ENCODE results near the gene PRKG1.
A peak's percentile ranks its signal among the peaks of the same experiment; 100 is the strongest.
"Not testable (repeated sequence)": the region's sequence is repeated elsewhere in the genome, so short reads cannot be mapped to it uniquely, and the experiment has no call there.

PRKG1 gene

DNA sequence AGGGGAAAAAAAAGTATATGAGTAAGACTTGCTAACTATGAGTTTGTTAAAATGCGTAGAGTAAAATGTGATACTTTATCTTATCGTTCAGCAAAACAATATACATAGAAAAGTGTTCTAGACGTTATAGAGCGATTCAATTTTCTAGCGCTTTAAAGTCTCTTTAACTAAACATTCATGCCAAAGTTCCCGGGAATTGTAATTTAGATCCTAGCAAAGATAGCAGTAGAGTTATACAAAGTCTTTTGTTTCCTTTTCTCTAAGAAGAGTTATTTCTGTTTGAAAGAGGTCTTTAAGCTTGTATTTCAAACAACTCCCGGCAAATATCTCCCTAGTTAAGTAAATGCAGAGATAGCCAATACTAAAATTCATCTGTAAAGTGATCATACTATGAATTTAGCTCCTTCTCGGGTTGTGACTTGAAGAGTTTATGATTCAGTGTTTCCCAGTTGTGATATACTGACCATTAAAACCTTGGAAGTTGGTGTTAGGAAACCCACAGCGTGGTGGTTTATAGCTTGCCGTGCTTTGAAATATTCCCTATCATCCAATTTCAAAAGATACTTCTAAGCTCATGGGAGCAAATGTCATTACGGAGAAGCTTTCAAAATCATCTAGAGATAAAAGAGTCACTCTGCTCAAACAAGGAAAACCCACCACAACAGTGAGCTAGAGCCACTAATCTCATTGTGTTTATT is 453.4 kb downstream of the PRKG1 start:
- DNase-seq: no peak

DNA sequence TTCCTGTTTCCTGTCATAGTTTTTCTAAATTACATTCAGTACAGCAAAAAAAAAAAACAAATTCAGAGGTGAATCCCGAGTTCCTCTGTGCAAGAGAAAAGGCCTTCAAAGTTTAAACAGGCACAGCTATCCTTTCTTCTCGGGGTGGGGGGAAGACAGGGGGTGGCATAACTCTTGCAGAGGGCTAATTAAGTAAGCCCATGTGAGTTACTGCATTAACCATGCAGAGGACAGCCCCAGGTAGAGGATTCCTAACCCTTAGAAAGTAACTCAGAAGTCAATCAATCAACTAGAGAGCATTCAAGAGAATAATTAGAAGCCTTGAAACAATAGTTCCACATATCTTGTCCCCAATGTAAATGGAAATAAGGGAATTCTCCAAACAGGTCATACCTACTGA is 454.2 kb downstream of the PRKG1 start:
- no peak for DNase-seq

DNA sequence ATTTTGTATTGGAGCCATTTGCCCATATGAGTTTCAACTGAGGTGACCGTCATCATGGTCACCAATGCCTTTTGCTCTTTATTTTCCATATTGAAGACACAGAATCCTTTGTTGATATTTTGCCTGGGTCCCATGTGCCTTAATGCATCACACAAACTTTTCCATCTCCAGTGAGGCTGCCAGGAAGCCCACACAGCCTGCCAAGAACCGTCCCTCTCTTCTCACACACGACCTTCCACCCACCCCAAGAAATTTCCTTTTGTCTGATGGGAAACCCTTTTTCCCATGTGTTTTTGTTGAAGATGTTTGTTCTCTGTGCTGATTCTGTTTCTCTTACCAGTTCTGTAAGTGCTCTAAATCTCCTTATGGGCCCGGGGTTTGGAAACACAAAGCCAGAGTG is 456.3 kb downstream of the PRKG1 start:
- DNase-seq: no peak

DNA sequence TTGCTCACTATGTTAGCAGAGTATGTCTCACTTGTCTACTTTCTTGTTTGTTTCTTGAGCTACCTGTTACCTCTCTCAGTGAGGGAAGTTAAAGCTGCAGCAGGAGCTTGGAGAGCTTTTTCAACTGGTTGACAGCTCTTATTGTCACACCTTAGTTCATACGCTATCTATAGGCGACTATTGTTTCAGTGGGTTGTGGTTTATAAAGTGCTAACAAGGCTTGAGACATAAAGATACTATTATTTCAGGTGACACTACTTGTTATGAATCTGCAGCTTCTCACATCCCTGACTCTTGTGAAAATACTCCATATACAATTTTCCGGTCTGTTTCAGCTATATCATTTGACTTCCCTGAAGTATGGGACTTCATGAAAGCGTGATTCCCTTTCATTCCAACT is 457.8 kb downstream of the PRKG1 start:
- DNase-seq: no peak

DNA sequence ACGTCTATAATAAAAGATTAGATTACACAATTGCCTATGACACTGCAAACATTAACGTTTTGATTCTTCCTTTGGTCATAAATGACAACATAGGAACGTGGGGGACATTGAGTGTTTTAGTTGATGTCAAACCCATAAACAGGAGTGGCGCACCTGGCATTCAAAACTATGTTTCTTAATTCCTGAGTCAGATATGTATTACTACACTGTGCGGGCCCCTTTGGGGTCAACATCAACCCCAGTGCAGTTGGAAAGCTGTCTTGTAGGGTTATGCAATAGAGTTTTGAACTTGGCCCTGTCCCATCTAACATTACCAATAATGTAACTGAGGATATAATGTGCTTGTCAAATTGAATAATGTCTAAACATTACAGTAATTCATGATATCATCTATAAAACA is 468.6 kb downstream of the PRKG1 start:
- DNase-seq: no peak

DNA sequence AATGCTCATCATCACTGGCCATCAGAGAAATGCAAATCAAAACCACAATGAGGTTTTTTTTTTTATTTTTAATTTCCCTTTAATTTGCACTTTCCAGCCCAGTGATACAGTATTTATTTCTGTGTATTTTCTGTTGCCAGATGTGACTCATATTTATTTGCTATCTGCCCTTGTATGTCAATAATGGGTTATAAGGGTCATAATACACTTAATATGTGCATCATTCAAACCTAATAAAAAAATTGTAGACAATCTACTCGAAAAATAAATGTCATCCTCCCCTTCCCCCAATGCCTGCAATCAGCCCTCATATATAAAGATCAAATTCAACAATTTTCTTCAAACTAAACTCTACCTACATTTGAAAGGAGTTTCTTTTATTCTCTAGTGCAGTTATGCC is 470.6 kb downstream of the PRKG1 start:
- DNase-seq: no peak

DNA sequence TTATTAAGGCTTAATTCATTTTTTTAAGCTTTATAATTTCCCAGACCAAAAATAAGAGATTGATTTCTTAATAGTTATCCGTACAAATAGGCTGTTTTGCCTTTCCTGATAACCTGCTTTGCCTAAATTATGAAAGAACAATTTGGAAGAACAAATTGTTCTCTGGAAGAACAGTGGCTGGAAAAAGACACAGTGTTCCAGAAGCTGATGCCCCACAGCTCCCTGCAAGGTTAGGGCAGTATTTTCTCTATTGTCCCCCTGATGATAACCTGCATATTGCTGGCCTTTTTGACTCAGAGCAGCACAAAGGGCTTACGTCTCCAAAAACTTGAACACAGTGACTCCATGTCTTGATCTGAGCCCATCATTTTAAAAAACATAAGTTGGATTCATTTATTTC is 473.7 kb downstream of the PRKG1 start:
- DNase-seq: no peak

DNA sequence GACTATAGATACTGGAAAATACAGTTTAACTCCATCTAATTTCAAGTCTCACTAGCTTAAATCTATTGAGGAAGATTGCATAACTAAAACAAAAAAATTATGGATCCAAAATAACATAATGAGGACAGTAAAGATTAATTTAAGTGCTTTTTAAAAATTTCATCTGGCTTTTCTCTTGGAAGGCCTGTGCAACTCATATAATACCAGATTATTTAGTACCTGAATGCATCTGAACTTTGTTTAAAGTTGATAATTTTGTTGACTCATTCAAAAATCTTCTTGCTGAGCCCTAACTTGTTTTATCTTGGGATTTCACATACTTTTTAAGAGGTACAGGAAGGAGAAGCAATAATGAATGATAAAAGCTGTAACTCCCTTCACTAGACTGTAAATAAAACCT is 478.6 kb downstream of the PRKG1 start:
- DNase-seq: no peak

DNA sequence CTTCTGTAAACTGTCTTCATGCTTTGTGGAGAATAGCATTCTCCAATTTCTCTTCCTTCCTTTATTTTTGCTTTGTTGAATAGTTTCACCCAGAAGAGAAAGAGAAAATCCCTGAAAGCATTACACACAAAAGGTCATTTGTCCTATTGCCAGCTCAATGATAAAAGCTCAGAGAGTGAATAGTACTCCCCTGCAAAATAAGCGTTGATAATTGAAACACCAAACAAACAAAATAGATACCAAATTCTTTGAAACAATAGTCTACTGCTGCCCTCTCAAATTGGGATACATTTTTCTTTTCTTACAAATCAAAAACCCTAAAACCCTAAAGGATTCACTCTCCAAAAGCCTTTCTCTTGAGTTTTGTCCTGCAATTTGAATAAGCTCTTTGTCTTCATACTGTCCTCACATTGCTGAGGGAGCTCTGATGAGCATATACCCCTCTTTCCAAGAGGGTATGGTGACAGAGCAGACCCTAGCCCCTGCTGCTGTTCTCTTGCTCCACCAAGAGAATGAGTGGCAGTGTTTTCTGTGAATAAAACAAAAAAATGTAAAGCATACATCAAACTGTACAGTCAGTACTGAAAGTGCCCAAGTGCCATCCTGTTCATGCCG is 490.7 kb downstream of the PRKG1 start:
- DNase-seq: no peak

DNA sequence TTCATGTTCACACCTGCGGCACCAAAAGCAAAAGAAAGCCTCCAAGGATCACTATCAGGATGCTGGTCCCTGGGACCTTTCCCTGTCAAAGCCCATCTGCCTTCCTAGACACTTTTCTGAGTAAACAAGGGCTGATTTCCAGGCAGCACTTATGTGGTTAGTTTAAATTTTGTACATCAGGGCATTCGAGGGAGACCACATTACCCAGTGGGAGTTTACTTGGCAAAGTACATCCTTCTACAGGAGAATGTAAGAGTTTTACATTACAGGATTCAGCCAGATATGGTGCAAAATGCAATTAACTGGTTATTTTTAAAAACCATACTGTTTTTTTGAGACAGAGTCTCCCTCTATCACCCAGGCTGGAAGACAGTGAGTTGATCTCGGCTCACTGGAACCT is 493.0 kb downstream of the PRKG1 start:
- peak; percentile 33 for DNase-seq

DNA sequence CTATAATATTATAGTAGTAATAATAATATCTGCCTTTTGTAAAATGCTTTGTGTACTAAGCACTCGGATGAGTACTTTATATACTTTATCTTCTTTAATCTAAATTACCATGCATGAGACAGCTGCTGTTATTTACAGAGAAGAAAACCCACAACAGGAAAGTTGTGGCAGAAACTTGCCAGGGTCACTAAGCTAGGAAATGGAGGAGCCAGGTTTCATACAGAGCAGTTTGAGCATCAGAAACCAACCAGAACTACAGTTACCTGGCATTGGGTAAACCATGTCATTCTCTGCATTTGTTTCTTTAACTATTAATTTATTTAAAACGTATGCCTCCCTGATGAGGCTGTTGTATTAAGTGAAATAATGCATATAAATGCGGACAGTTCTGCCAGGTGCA is 495.2 kb downstream of the PRKG1 start:
- DNase-seq: no peak

DNA sequence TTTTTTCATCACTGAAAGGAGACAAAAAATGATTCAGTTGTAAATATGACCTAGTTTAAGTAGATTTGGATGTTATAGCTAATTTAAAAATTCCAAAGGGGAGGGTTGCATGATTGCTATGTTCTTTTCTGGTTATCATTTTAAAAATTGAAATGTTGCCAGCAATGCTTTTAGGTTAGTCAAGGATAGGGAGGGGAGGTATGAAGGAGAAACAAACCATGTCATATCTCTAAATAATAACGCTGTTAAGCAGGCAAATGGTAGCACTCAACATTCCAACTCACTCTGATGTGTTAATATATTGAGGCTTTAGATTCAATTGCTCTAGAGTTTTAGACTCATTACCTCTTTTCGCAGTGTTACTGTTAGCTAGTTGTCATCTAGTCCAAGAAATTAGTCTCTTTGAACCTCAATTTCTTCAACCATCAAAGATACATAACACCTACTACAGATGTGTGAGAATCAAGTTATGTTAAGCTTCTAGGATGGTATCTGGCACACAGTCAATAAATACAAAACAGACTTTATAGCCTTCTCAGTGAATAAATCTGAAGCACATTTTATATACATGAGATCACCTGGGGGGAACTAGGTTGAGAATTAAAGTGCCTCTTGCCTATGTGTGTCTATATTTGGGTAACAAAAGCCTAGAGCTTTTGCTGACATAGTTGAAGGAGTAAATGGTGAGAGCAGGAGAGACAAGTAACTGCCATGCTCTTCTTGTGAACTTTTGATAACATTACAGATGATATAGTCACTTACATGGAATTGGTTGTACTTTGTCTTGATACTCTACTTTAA is 500.2 kb downstream of the PRKG1 start:
- DNase-seq: peak; percentile 51

DNA sequence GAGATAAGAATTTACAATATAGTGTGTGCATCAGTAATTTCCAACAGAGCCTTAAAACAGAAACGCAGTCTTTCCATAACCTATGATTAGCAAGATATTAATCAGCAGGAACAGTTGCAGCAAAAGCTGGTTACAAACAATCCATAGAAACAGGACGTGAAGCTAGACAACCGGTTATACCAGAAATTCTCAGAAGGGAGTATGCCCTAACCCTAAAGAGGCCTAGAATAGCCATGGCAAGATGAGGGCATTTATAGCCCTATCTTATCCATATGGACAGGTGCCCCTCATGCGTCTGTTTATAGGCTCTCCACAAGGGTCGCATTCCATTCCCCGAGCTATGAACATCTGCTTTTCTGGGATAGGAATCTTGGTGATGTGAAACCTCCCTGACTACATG is 506.9 kb downstream of the PRKG1 start:
- DNase-seq: not testable (repeated sequence)

DNA sequence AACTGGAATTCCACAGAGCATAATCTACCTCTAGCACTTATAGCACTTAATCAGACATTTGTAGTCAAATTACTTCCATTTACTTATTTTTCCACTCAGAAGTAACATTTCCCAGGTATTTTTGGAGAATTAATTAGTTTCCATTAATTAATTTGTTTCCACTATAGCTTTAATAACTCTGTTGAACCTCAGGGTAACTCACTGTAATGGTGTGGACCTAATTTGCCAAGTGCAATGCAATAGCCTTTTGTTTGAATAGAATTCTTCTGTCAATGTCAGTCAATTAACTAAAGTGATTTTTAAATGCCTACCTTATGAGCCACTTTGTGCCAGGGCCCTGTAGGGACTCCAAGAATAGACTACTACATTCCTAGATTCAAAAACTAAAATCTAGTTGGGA is 509.7 kb downstream of the PRKG1 start:
- no peak for DNase-seq

DNA sequence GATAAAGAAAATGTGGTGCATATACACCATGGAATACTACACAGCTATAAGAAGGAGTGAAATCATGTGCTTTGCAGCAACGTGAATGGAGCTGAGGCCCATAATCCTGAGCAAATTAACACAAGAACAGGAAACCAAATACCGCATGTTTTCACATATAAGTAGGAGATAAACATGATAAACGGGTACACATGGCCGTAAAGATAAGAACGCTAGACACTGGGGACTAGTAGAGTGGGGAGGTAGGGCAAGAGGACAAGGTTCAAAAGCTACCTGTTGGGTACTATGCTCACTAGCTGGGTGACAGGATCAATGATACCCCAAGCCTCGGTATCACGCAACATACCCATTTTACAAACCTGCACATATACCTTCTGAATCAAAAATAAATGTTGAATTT is 511.5 kb downstream of the PRKG1 start:
- no peak for DNase-seq

DNA sequence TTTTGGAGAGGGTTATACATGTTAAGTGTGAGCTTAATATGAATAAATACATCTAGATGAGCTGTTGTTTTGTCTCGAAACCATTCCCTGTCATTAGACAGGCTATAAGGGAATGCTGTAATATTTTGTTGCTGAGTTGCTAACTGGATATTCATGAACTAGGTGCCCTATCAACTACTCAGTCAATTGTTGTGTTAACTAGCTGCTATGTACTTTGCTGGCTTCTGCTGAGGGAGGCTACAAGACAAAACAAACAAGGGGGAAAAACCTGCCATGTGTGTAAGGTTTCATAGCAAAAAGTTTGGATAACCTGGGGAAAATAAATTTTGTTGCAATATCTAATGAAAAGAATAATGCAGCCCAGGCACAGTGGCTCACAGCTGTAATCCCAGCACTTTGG is 514.7 kb downstream of the PRKG1 start:
- no peak for DNase-seq

DNA sequence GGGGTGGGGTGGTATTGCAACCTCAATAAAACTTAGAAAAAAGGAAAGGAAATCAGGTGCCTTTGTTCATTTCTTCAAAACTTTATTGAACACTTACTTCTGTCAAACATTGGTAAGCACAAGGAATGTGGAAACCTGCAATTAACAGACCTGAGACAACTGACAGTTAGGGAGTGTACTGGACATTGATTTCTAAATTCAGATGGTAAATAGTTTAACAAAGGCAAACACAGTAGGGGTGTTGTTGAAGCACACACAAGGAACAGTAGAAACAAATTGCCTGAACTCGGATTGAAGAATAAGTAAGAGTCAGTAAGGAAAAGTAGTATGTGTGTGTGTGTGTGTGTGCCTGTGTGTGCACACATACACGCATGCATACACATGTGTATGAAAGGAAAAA is 516.5 kb downstream of the PRKG1 start:
- no peak for DNase-seq

DNA sequence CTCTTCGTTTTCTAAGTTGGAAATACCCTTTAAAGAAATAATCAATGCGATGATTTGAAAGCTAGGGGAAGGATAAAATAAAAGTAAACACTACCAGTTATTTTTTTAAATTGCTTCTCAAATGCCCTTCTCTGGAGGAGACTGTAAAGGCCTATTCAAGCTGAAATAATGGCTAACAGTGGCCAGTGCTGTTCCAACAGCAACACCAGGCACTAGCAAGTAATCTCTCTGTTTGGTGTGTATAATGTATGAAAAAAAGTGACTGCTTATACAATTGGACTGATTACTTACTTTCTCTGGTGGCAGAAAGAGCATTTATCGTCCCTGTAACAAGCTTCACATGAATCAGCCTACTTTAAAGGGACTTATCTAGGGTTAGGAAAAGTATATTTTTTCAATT is 522.4 kb downstream of the PRKG1 start:
- DNase-seq: no peak

DNA sequence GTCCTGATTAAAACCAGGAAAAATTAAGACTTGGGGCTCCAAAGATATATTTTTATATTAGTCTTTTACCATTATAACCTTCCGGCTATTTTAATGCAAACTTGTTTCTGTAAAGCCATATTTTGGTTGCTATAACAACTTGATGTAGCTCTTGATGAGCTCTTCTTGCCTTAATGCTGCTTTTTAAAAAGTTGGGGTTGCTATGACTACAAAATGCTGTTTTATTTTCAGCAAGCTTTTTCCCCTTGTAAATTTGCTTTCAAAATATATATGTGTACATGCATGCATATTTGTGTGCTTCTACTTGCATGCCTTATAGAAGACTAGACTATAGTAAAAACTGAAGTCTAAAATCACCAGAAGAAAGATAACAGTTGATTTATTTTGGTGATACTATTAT is 525.4 kb downstream of the PRKG1 start:
- DNase-seq: no peak

DNA sequence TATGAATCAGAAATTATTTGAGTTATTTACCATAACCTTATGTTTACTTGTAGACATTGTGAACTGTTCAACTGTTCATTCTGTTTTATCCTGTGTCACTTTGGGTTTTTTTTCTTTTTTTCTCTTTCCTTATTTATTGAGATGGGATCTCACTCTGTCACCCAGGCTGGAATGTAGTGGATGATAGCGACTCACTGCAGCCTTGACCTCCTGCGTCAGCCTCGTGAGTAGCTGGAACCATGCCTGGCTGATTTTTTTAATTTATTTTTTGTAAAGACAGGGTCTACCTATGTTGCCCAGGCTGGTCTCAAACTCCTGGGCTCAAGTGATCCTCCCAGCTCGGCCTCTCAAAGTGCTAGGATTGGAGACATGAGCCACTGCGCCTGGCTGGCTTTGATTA is 528.0 kb downstream of the PRKG1 start:
- peak; percentile 39 for DNase-seq

DNA sequence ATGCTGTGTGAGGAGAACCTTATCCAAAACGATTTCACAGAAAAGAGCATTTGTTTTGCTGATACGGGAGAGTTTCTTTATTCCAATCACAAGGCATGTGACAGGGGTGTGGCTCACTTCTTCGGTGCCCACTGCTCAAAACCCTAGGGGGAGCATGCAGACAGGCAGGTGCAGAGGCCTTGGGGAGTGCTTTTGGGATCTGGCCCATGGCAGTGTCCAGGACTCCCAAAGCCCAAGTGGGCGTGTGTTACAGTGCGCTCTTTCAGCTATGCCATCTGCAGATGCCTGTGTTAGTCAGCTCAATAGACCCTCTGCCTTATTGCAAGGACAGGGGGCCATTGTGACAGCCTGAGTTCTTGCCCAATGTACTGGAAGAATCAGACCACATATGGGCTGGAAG is 530.3 kb downstream of the PRKG1 start:
- no peak for DNase-seq

DNA sequence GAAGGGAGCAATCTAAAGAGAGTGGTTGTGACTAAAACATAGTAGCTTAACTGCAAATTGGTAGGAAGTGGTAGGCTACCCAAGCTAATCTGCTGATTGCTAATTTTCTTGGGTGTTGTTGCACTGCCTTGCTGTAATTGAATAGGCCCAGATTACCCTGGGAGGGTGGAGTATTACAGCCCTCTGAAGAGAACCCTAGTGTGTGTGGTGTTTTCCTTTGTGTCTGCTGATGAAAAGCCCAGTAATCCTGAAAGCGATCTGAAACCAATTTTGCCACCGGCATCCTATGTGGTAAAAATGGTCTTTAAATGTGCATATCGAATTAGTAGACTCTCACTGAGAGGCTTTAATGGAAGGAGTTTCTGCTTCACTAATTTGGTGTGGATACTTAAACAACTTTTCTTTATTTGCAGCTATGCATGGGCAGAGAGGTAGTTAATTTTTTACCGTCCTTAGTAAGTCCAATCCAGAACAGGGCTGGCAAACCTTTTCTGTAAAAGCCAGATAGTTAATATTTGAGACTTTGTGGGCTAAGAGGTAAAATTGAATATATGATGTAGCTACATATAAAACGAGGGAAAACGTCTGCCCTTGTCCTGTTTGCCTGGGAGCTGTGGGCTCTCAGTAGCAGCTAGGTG is 532.7 kb downstream of the PRKG1 start:
- no peak for DNase-seq

DNA sequence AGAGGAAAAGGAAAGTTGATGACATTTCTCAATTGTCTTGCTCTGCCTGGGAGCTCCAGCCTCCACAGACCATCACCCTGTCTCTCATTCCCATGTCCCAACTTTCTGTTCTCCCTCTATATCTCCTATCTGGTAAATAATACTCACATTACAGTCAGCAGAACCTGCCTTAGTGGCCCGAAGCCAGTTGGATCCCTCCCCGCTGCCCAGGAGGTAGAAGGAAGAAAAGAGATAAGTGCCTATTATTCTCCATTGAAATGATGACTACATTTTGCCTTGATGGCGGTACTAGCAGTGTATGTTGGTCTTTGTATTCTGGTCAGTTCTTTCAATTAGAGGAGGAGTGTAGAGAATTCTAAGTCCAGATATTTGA is 533.2 kb downstream of the PRKG1 start:
- DNase-seq: no peak

DNA sequence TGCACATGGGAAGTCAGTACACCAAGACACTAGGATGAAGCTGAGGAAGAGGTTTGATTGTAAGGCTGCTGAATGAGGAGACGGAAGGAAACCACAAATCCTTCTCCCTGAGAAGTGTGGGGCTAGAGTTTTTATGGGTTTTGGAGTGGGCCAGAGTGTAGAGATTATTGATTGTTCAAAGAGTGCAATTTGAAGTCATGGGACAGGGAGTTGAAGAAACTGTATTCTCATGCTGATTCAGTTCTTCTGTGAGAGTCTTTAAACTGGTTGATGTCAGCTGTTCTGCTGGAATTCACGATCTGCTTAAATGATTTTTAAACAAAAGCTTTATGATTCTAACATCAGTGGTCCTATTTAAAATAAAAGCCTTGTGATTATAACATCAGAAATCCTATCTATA is 533.9 kb downstream of the PRKG1 start:
- no peak for DNase-seq

Data from fibroblast of skin of right quadriceps (primary cell).